ENCODE results near the gene P2RY12.

Gene P2RY12

DNA sequence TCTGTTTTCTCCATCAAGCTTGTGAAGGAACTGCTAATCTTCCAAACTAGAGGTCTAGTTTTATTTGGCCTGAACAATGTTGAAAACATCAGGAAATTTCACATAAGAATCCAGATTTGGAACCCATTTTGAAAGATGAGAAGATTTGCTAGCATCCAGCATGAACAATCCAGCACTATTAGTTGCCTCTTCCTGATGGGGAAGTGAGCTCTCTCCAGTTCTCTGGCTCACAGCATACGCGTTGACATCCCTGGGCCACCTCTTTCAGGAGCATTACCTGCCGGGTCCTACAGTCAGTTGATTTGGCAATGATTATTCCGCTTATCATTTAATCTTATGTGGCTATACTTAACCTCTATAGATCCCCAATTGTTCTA, 78.8 kb downstream of the P2RY12 start:
- Histone ChIP-seq H3K27ac (ENCODE audit: low read length) (no peak overlapping the region), H3K4me3 (ENCODE audit: low read length) (no peak overlapping the region), H2AFZ (ENCODE audit: low read depth, low read length) (no peak overlapping the region), H3K36me3 (replicated peaks; ENCODE audit: low read depth, low read length) (no peaks in the 10 kb centered on the region), H3K9me3 (ENCODE audit: insufficient read depth, low read length) (no peaks in the 10 kb centered on the region), H4K20me1 (ENCODE audit: insufficient read depth, low read length) (no peaks in the 10 kb centered on the region), H3K9ac (ENCODE audit: low read length) (no peak overlapping the region), H3K4me1 (ENCODE audit: low read length) (peaks cover 13% of the 10 kb centered on the region), H3K27me3 (ENCODE audit: low read depth, low read length) (no peaks in the 10 kb centered on the region), H3K4me2 (ENCODE audit: low read length) (no peak overlapping the region), H3K79me2 (ENCODE audit: low read length) (no peaks in the 10 kb centered on the region)
- TF ChIP-seq, protein P1, sequence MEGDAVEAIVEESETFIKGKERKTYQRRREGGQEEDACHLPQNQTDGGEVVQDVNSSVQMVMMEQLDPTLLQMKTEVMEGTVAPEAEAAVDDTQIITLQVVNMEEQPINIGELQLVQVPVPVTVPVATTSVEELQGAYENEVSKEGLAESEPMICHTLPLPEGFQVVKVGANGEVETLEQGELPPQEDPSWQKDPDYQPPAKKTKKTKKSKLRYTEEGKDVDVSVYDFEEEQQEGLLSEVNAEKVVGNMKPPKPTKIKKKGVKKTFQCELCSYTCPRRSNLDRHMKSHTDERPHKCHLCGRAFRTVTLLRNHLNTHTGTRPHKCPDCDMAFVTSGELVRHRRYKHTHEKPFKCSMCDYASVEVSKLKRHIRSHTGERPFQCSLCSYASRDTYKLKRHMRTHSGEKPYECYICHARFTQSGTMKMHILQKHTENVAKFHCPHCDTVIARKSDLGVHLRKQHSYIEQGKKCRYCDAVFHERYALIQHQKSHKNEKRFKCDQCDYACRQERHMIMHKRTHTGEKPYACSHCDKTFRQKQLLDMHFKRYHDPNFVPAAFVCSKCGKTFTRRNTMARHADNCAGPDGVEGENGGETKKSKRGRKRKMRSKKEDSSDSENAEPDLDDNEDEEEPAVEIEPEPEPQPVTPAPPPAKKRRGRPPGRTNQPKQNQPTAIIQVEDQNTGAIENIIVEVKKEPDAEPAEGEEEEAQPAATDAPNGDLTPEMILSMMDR (IDR thresholded peaks at IDR 0.05; ENCODE audit: low read depth, low read length): no peak
- no peak for TF ChIP-seq EZH2phosphoT487 (IDR thresholded peaks at IDR 0.05; ENCODE audit: low read depth)

DNA sequence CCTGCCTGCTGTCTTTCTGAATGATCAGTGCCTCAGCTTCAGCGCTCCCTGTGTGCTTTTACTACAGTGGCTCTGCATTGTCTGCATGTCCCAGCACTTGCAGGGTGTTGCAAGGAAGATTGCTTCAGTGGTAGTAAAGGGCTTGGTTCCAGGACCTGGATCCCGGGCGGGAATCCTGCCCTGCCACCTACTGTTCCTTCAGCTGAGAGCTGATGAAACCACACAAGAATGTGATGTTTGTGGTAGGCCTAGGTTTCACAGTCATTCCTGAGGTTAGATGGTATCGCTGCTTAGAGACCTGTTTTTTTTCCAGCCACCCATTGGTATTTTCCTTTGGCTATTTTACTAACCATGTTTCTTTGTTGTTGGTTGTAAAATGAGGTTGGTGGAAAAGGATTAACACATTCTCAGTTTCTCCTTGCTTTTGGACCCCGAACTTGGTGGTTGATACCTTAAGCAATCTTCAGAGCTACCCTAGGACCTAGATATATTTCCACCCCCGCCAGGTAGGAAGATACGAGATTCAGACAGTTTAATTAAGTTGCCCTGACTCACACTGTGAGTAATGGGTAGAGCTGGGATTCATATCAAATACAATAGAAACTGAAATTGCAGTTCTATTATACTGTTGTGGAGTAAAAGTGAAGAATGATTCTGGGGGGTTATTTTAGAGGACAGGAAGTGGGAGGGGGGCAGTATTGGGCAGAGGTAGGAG, 79.3 kb downstream of the P2RY12 start:
- no peaks in the 10 kb centered on the region for H4K20me1 ChIP-seq (ENCODE audit: insufficient read depth, low read length)
- H3K4me1 ChIP-seq (ENCODE audit: low read length): peaks cover 13% of the 10 kb centered on the region
- no peak overlapping the region for H3K9ac ChIP-seq (ENCODE audit: low read length)
- no peaks in the 10 kb centered on the region for H3K27me3 ChIP-seq (ENCODE audit: low read depth, low read length)
- H3K9me3 ChIP-seq (ENCODE audit: insufficient read depth, low read length): no peaks in the 10 kb centered on the region
- no peak overlapping the region for H3K27ac ChIP-seq (ENCODE audit: low read length)
- H2AFZ ChIP-seq (ENCODE audit: low read depth, low read length): no peak overlapping the region
- TF ChIP-seq, protein P1 (IDR thresholded peaks at IDR 0.05; ENCODE audit: low read depth, low read length): no peak
- TF ChIP-seq EZH2phosphoT487 (IDR thresholded peaks at IDR 0.05; ENCODE audit: low read depth): no peak
- no peak overlapping the region for H3K4me2 ChIP-seq (ENCODE audit: low read length)
- no peaks in the 10 kb centered on the region for H3K79me2 ChIP-seq (ENCODE audit: low read length)
- no peak overlapping the region for H3K4me3 ChIP-seq (ENCODE audit: low read length)
- no peaks in the 10 kb centered on the region for H3K36me3 ChIP-seq (replicated peaks; ENCODE audit: low read depth, low read length)

DNA sequence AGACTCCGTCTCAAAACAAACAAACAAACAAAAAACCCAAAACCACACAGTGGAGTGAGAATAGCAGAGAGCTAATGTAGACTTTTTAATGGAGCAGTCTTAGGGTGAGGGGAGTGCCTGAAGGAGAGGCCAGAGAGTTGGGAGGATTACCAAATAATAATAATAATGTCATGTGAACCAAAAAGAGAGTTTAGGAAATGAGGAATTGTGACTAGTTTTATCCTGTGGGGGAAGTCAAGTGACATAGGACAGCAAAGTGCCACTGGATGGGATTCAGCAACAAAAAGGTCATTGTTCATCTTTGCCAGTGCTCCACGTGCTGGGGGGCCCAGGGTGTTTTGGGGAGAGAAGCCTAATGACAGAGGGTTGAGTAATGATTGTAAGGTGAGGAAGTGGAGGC, 80.8 kb downstream of the P2RY12 start:
- Histone ChIP-seq H3K27ac (ENCODE audit: low read length) (no peak overlapping the region), H3K9ac (ENCODE audit: low read length) (no peak overlapping the region), H3K9me3 (ENCODE audit: insufficient read depth, low read length) (no peaks in the 10 kb centered on the region), H3K4me3 (ENCODE audit: low read length) (no peak overlapping the region), H3K4me1 (ENCODE audit: low read length) (peaks cover 13% of the 10 kb centered on the region), H3K79me2 (ENCODE audit: low read length) (no peaks in the 10 kb centered on the region), H3K36me3 (replicated peaks; ENCODE audit: low read depth, low read length) (no peaks in the 10 kb centered on the region), H2AFZ (ENCODE audit: low read depth, low read length) (no peak overlapping the region), H4K20me1 (ENCODE audit: insufficient read depth, low read length) (no peaks in the 10 kb centered on the region), H3K4me2 (ENCODE audit: low read length) (no peak overlapping the region), H3K27me3 (ENCODE audit: low read depth, low read length) (no peaks in the 10 kb centered on the region)
- TF ChIP-seq EZH2phosphoT487 (IDR thresholded peaks at IDR 0.05; ENCODE audit: low read depth): no peak
- TF ChIP-seq, protein P1 (IDR thresholded peaks at IDR 0.05; ENCODE audit: low read depth, low read length): no peak

DNA sequence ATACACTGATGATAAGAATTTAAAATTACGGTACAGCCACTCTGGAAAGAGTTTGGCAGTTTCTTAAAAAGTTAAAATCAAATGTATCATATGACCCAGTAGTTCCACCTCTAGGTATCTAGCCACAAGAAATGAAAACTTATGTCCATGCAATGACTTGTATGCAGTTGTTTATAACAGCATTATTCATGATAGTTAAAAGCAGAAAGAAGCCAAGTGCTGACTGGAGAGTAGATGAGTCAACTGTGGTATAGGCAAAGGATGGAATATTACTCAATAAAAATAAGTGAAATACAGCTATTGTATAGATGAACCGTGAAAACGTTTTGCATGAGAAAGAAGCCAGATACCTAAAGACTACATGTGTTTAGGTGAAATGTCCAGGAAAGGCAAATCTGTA, 82.8 kb downstream of the P2RY12 start:
- Histone ChIP-seq H3K79me2 (ENCODE audit: low read length) (no peaks in the 10 kb centered on the region), H3K4me1 (ENCODE audit: low read length) (no peaks in the 10 kb centered on the region), H3K9me3 (ENCODE audit: insufficient read depth, low read length) (no peaks in the 10 kb centered on the region), H3K4me2 (ENCODE audit: low read length) (no peak overlapping the region), H3K36me3 (replicated peaks; ENCODE audit: low read depth, low read length) (no peaks in the 10 kb centered on the region), H3K27me3 (ENCODE audit: low read depth, low read length) (no peaks in the 10 kb centered on the region), H3K27ac (ENCODE audit: low read length) (no peak overlapping the region), H3K9ac (ENCODE audit: low read length) (no peak overlapping the region), H4K20me1 (ENCODE audit: insufficient read depth, low read length) (no peaks in the 10 kb centered on the region), H3K4me3 (ENCODE audit: low read length) (no peak overlapping the region), H2AFZ (ENCODE audit: low read depth, low read length) (no peak overlapping the region)
- TF ChIP-seq EZH2phosphoT487 (IDR thresholded peaks at IDR 0.05; ENCODE audit: low read depth): no peak
- TF ChIP-seq, protein P1 (IDR thresholded peaks at IDR 0.05; ENCODE audit: low read depth, low read length): no peak

Data from OCI-LY3 (cell line).